Calu3 (cell line): Measurements from ENCODE around the gene TOGARAM2. TPM values are rescaled to one million over a fixed set of nuclear protein-coding genes. Genes with fewer than 3 reads are reported as not detected.

Experiments
- BruUV-seq: library from RNA; stranded (reverse); fragments of 400-500 nt; replicated peaks from 2 replicates; lab custom pipeline; 2021; lab: Mats Ljungman, UMichigan
- CTCF ChIA-PET: fragments of 300-600 bp; sonication (Branson Sonifier 250); formaldehyde crosslinking; loops from one replicate; lab custom pipeline; 2022; ENCODE audit warnings: antibody characterized with exemption; lab: Charles Lee
- DNase-seq: peaks from one replicate; pipeline ENCODE4 v3.0.0; 2022
- H3K27ac Mint-ChIP-seq: one replicate; pipeline ENCODE4 v1.8.0; 2022; ENCODE audit warnings: mixed read lengths; ENCODE audit not compliant: unreplicated experiment
- H3K27me3 Mint-ChIP-seq: one replicate; pipeline ENCODE4 v1.8.0; 2022; ENCODE audit warnings: mixed read lengths; ENCODE audit not compliant: unreplicated experiment
- H3K36me3 Mint-ChIP-seq: one replicate; pipeline ENCODE4 v1.8.0; 2022; ENCODE audit warnings: mild to moderate bottlenecking, moderate library complexity, mixed read lengths; ENCODE audit not compliant: insufficient read depth, unreplicated experiment
- H3K4me1 Mint-ChIP-seq: one replicate; pipeline ENCODE4 v1.8.0; 2022; ENCODE audit warnings: mild to moderate bottlenecking, low read depth, mixed read lengths; ENCODE audit not compliant: unreplicated experiment
- H3K4me3 Mint-ChIP-seq: one replicate; pipeline ENCODE4 v1.8.0; 2022; ENCODE audit warnings: mild to moderate bottlenecking, low read depth, moderate library complexity, mixed read lengths; ENCODE audit not compliant: unreplicated experiment
- H3K9me3 Mint-ChIP-seq: one replicate; pipeline ENCODE4 v1.8.0; 2022; ENCODE audit warnings: low read depth, mixed read lengths; ENCODE audit not compliant: unreplicated experiment
- CTCF ChIP-seq: fragments of 200-600 bp; IDR thresholded peaks from one replicate; pipeline ENCODE4 v1.8.0; 2022; ENCODE audit warnings: antibody characterized with exemption; ENCODE audit not compliant: unreplicated experiment
- intact Hi-C: fragments of 100-400 bp; cut with micrococcal nuclease; formaldehyde crosslinking; loops from one replicate; pipeline ENCODE4 v1.10.0; 2022; ENCODE audit not compliant: unreplicated experiment
- total RNA-seq: library from RNA; stranded (reverse); gene quantifications from 2 replicates; pipeline ENCODE4 v1.2.3, GENCODE V29; 2022

Gene TOGARAM2
- total RNA-seq, 1 experiment from 2014 or later, result 0.85 TPM

GRCh38 chr2:29004755-29005154 lies 23.7 kb downstream of the TOGARAM2 start:
- no peak overlapping the region for H3K4me3 Mint-ChIP-seq
- DNase-seq, result no peak
- TF ChIP-seq CTCF, result no peak
- no peaks in the 10 kb centered on the region for H3K27me3 Mint-ChIP-seq
- BruUV-seq, result no TSS peak
- H3K36me3 Mint-ChIP-seq, result no peaks in the 10 kb centered on the region
- H3K9me3 Mint-ChIP-seq, result no peaks in the 10 kb centered on the region
- H3K27ac Mint-ChIP-seq, result no peak overlapping the region
- no peaks in the 10 kb centered on the region for H3K4me1 Mint-ChIP-seq
- CTCF ChIA-PET, result no interaction called here
- intact Hi-C loops, result no loop called here

DNA sequence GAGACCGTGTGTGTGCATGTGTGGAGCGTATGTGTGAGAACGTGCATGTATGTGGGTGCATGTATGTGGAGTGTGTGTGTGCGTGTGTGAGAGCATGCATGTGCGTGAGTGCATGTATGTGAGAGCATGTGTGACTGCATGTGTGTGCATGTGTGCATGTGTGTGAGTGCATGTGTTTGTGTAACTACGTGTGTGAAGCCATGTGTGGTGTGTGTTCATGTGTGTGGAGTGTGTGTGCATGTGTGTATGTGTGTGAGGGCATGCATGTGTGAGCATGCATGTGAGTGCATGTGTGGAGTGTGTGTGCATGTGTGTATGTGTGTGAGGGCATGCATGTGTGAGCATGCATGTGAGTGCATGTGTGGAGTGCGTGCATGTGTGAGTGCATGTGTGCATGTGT lies 24.2 kb downstream of the TOGARAM2 start:
- CTCF ChIA-PET, result no interaction called here
- DNase-seq, result no peak
- no peaks in the 10 kb centered on the region for H3K4me1 Mint-ChIP-seq
- H3K27ac Mint-ChIP-seq, result no peak overlapping the region
- no TSS peak for BruUV-seq
- H3K4me3 Mint-ChIP-seq, result no peak overlapping the region
- TF ChIP-seq CTCF, result no peak
- intact Hi-C loops, result no loop called here
- H3K9me3 Mint-ChIP-seq, result no peaks in the 10 kb centered on the region
- no peaks in the 10 kb centered on the region for H3K36me3 Mint-ChIP-seq
- H3K27me3 Mint-ChIP-seq, result no peaks in the 10 kb centered on the region

- H3K4me3 Mint-ChIP-seq, result no peak overlapping the region
- no peak for TF ChIP-seq CTCF
- CTCF ChIA-PET, result no interaction called here
- intact Hi-C loops, result no loop called here
- DNase-seq, result no peak
- no peaks in the 10 kb centered on the region for H3K36me3 Mint-ChIP-seq
- H3K27me3 Mint-ChIP-seq, result no peaks in the 10 kb centered on the region
- BruUV-seq, result no TSS peak
- H3K4me1 Mint-ChIP-seq, result no peaks in the 10 kb centered on the region
- no peak overlapping the region for H3K27ac Mint-ChIP-seq
- no peaks in the 10 kb centered on the region for H3K9me3 Mint-ChIP-seq
These were observed 25.2 kb downstream of the TOGARAM2 start for GRCh38 chr2:29006092-29006979.

GRCh38 chr2:29006980-29007301 lies 25.8 kb downstream of the TOGARAM2 start:
- H3K27ac Mint-ChIP-seq, result no peak overlapping the region
- no peak for TF ChIP-seq CTCF

More at GRCh38 chr2:29006980-29007301, 25.8 kb downstream of the TOGARAM2 start:
- no peaks in the 10 kb centered on the region for H3K27me3 Mint-ChIP-seq
- CTCF ChIA-PET, result no interaction called here
- no peak overlapping the region for H3K4me3 Mint-ChIP-seq
- H3K9me3 Mint-ChIP-seq, result no peaks in the 10 kb centered on the region
- no peaks in the 10 kb centered on the region for H3K4me1 Mint-ChIP-seq
- BruUV-seq, result no TSS peak
- no peak for DNase-seq
- no peaks in the 10 kb centered on the region for H3K36me3 Mint-ChIP-seq
- intact Hi-C loops, result no loop called here
